ENCODE data around the gene CGNL1. TPM values are rescaled to one million over a fixed set of nuclear protein-coding genes. Genes with fewer than 3 reads are reported as not detected.

The CGNL1 gene
- total RNA-seq, 6 donors from 2014 or later, result 40.1 to 81.8 (median 63.0) TPM

GRCh38 chr15:57599296-57599810, 223.0 kb downstream of the CGNL1 start:
- peaks cover 21 to 44% (median 28%) of the 10 kb centered on the region in 4 donors for H3K4me1 ChIP-seq
- peak overlapping the region in 3 of 4 donors; percentile 63 to 91 (median 84) for H3K27ac ChIP-seq
- DNase-seq (no peak), ATAC-seq (ENCODE audit: low FRiP score in 2 of 2) (no peak)
- H3K27me3 ChIP-seq, result no peaks in the 10 kb centered on the region
- TF ChIP-seq POLR2AphosphoS5 (IDR thresholded peaks at IDR 0.05) (no peak), POLR2A (IDR thresholded peaks at IDR 0.05) (no peak)
- H3K36me3 ChIP-seq, result peaks cover 0 to 4% (median under 1%) of the 10 kb centered on the region in 4 donors
- 80 to 82% methylated on average over 10 of the region's 10 CpGs for WGBS, 2 donors
- H3K9me3 ChIP-seq, result no peaks in the 10 kb centered on the region
- H3K4me3 ChIP-seq, result no peak overlapping the region

GRCh38 chr15:57600197-57600596, 223.9 kb downstream of the CGNL1 start:
- Histone ChIP-seq H3K9me3 (no peaks in the 10 kb centered on the region), H3K4me1 (peaks cover 17 to 36% (median 27%) of the 10 kb centered on the region in 4 donors), H3K27me3 (no peaks in the 10 kb centered on the region), H3K4me3 (no peak overlapping the region), H3K36me3 (peaks cover 0 to 12% (median 2%) of the 10 kb centered on the region in 4 donors), H3K27ac (peak overlapping the region in 1 of 4 donors; percentile 91)
- DNase-seq (no peak), ATAC-seq (ENCODE audit: low FRiP score in 2 of 2) (no peak)
- TF ChIP-seq POLR2AphosphoS5 (IDR thresholded peaks at IDR 0.05) (no peak), POLR2A (IDR thresholded peaks at IDR 0.05) (no peak), EP300 (IDR thresholded peaks at IDR 0.05) (no peak), CTCF (IDR thresholded peaks at IDR 0.05) (no peak)
- WGBS, 2 donors, result 57 to 84% methylated on average over 1 of the region's 1 CpG

Small RNA genes within 50 kb of the gene (small RNA-seq; reads per million reads assigned to genes)
- 0 reads per million in 4 donors for gene RNU6-844P

Other genes starting within 250 kb of the CGNL1 start
- 10 to 100 TPM; 22.0 to 54.3 (median 30.4) TPM for gene MYZAP, start 215.4 kb downstream of the CGNL1 start, total RNA-seq

Measured in upper lobe of left lung (tissue), 6 donors.